OCI-LY7 (cell line): Measurements from ENCODE around the gene SETD4.

Source experiments
- EZH2phosphoT487 ChIP-seq: fragments of 200-600 bp; sonication (generic); IDR thresholded peaks from 2 replicates; pipeline ENCODE4 v1.6.1; 2018; ENCODE audit warnings: low read depth, borderline replicate concordance, mild to moderate bottlenecking, mixed run types, antibody characterized with exemption, low read length, moderate library complexity, mixed read lengths
- TF ChIP-seq, protein P1 (sequence below): fragments of 200-600 bp; sonication (generic); conservative IDR thresholded peaks from 2 replicates; pipeline ENCODE4 v1.5.1; 2014; ENCODE audit warnings: mild to moderate bottlenecking, antibody characterized with exemption, low read length, moderate library complexity, mixed read lengths

GRCh38 chr21:36061445-36061844, 1.1 kb upstream of the SETD4 start:
- TF ChIP-seq, protein P1, sequence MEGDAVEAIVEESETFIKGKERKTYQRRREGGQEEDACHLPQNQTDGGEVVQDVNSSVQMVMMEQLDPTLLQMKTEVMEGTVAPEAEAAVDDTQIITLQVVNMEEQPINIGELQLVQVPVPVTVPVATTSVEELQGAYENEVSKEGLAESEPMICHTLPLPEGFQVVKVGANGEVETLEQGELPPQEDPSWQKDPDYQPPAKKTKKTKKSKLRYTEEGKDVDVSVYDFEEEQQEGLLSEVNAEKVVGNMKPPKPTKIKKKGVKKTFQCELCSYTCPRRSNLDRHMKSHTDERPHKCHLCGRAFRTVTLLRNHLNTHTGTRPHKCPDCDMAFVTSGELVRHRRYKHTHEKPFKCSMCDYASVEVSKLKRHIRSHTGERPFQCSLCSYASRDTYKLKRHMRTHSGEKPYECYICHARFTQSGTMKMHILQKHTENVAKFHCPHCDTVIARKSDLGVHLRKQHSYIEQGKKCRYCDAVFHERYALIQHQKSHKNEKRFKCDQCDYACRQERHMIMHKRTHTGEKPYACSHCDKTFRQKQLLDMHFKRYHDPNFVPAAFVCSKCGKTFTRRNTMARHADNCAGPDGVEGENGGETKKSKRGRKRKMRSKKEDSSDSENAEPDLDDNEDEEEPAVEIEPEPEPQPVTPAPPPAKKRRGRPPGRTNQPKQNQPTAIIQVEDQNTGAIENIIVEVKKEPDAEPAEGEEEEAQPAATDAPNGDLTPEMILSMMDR = no peak
- no peak for TF ChIP-seq EZH2phosphoT487
